Suprapubic skin (tissue), 3 donors: ENCODE data around the gene FAM107A.

Experiments used
- EP300 ChIP-seq: sonication (generic); formaldehyde crosslinking; IDR thresholded peaks from one replicate; pipeline ENCODE4 v1.6.1; 2017; ENCODE audit warnings: antibody characterized with exemption
- TF ChIP-seq, protein P1 (sequence below), 2 donors: fragments of 200-600 bp in 1 of 2; fragments of 450-650 bp in 1 of 2; sonication (generic) in 1 of 2; IDR thresholded peaks; one replicate each; pipeline ENCODE4 v1.5.1; 2016 to 2019; ENCODE audit warnings: antibody characterized with exemption in 2 of 2, mild to moderate bottlenecking in 1 of 2, moderate library complexity in 1 of 2

DNA sequence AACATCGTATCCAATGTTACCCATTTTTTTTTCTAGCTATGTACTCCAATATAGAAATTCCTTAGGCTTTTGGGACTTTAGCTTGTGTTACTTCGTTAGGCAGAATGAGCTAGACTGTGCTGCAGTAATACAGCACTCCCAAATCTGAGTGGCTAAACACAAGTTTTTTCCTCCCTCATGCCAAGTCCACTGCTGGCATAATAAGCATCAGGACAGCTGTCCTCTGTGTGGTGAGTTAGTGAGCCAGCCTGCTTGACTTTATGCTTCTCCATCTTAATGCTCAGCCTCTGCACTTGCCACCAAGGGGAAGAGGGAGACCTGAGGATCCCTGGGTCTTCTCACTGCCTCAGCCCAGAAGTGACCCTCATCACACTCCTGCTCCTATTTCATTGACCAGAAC, 22.0 kb downstream of the FAM107A start:
- TF ChIP-seq, protein P1, sequence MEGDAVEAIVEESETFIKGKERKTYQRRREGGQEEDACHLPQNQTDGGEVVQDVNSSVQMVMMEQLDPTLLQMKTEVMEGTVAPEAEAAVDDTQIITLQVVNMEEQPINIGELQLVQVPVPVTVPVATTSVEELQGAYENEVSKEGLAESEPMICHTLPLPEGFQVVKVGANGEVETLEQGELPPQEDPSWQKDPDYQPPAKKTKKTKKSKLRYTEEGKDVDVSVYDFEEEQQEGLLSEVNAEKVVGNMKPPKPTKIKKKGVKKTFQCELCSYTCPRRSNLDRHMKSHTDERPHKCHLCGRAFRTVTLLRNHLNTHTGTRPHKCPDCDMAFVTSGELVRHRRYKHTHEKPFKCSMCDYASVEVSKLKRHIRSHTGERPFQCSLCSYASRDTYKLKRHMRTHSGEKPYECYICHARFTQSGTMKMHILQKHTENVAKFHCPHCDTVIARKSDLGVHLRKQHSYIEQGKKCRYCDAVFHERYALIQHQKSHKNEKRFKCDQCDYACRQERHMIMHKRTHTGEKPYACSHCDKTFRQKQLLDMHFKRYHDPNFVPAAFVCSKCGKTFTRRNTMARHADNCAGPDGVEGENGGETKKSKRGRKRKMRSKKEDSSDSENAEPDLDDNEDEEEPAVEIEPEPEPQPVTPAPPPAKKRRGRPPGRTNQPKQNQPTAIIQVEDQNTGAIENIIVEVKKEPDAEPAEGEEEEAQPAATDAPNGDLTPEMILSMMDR (IDR thresholded peaks at IDR 0.05) = no peak
- TF ChIP-seq EP300 = no peak
